Lung (tissue), 12 donors: ENCODE data around the gene CABLES1. TPM values are rescaled to one million over a fixed set of nuclear protein-coding genes. Genes with fewer than 3 reads are reported as not detected.
A peak's percentile ranks its signal among the peaks of the same experiment; 100 is the strongest.

ENCODE experiments used
- ATAC-seq: fragments of 200-7000 bp; cut with Tn5 transposase; one replicate; pipeline ENCODE4 v1.9.1; 2020; ENCODE audit warnings: moderate number of reproducible peaks; ENCODE audit not compliant: insufficient read depth, low FRiP score
- DNase-seq, 3 donors: peaks; one replicate each; pipeline ENCODE4 v3.0.0-alpha.2; 2013 to 2017
- H3K27ac ChIP-seq, 2 donors: one replicate each; pipeline ENCODE4 v1.5.1; 2013; ENCODE audit warnings: mild to moderate bottlenecking in 2 of 2, moderate library complexity in 2 of 2, control low read depth in 1 of 2, inconsistent platforms in 1 of 2, low read depth in 1 of 2, low read length in 1 of 2
- H3K27me3 ChIP-seq, 3 donors: one replicate each; pipeline ENCODE4 v1.5.1; 2013; ENCODE audit warnings: low read length in 2 of 3; ENCODE audit not compliant: control insufficient read depth in 3 of 3, insufficient read depth in 3 of 3
- H3K36me3 ChIP-seq, 4 donors: one replicate each; pipeline ENCODE4 v1.5.1; 2013; ENCODE audit warnings: low read length in 4 of 4, mild to moderate bottlenecking in 1 of 4, moderate library complexity in 1 of 4; ENCODE audit not compliant: control insufficient read depth in 4 of 4, insufficient read depth in 4 of 4
- H3K4me1 ChIP-seq, 5 donors: one replicate each; pipeline ENCODE4 v1.5.1; 2013; ENCODE audit warnings: low read length in 5 of 5, mild to moderate bottlenecking in 2 of 5, moderate library complexity in 1 of 5; ENCODE audit not compliant: control insufficient read depth in 5 of 5, insufficient read depth in 5 of 5
- H3K4me3 ChIP-seq: one replicate; pipeline ENCODE4 v1.5.1; 2013; ENCODE audit warnings: mild to moderate bottlenecking, control low read depth, moderate library complexity
- H3K9ac ChIP-seq, 2 donors: one replicate each; pipeline ENCODE4 v1.5.1; 2013; ENCODE audit warnings: low read length in 2 of 2, control low read depth in 1 of 2; ENCODE audit not compliant: insufficient read depth in 1 of 2
- H3K9me3 ChIP-seq, 4 donors: one replicate each; pipeline ENCODE4 v1.5.1; 2013; ENCODE audit warnings: low read length in 3 of 4, mild to moderate bottlenecking in 1 of 4, moderate library complexity in 1 of 4; ENCODE audit not compliant: control insufficient read depth in 4 of 4, insufficient read depth in 3 of 4
- WGBS, 2 donors: extraction: QIAGEN DNeasy Blood & Tissue Kit; methylation state at CpG; one replicate each; pipeline ENCODE4 v1.1.7; 2013; 5-methylcytosine and 5-hydroxymethylcytosine counted together
- polyA plus RNA-seq, 2 donors: library from polyadenylated mRNA; stranded (reverse); fragments of 200-250 nt; gene quantifications; one replicate each; pipeline ENCODE4 v1.2.1, GENCODE V29; 2013
- total RNA-seq, 2 donors: library from RNA; depleted of rRNA in 1 of 2; stranded (reverse); fragments of >200 nt in 1 of 2; gene quantifications; one replicate each; pipeline ENCODE4 v1.2.1, GENCODE V29; 2014 to 2021
- TF ChIP-seq, protein P1 (sequence below): IDR thresholded peaks from 2 replicates; pipeline ENCODE4 v1.5.1; 2012; ENCODE audit warnings: mild to moderate bottlenecking; ENCODE audit errors: control extremely low read depth, extremely low read depth
- donor health status: control.
- donor health status: control.
- donor health status: Bipolar disorder and iron deficiency.
- donor health status: healthy.
- donor health status: DM: yes; HTN: yes; CAD: no.

The CABLES1 gene
- total and polyA plus RNA-seq, 4 donors = 4.2 to 32.6 (median 14.7) TPM

DNA sequence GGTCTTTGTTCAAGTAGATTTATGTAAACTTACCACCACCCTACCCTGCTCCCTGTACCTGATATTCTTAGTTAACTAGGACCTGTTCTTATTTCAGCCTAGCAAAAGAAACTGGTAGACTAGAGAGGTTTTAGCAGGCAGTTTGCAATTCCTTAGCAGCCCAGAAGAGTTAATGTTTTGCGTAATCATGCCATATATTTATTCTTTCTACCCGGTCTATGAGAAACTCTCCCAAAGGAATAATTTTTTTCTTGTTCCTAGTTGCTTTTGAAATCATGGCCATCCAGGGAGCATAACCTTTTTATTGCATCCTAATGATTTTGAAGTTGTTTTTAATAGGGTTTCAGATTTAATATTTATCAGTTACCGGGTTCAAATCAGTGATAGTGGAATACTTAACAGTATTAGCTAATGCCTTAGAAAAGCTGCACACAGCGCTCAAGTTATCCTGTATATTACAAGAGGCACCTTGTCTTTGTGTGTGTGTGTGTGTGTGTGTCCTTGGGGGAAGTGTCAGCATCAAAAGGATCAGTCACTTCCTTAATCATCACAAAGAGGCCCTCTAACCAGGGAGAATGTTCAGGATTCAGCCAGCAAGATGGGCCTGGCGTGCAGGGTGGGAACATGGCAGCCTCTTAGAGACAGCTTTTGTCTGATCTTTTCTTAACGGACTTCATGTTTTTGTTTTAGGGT is 52.9 kb downstream of the CABLES1 start:
- 82 to 86% methylated on average over 6 of the region's 6 CpGs for WGBS, 2 donors
- no peak overlapping the region for H3K4me3 ChIP-seq
- ATAC-seq = no peak
- H3K4me1 ChIP-seq = peaks cover 0 to 18% (median 12%) of the 10 kb centered on the region in 5 donors
- no peak overlapping the region for H3K9ac ChIP-seq
- no peaks in the 10 kb centered on the region for H3K9me3 ChIP-seq
- no peaks in the 10 kb centered on the region for H3K36me3 ChIP-seq
- H3K27me3 ChIP-seq = no peaks in the 10 kb centered on the region
- no peak for DNase-seq
- TF ChIP-seq, protein P1, sequence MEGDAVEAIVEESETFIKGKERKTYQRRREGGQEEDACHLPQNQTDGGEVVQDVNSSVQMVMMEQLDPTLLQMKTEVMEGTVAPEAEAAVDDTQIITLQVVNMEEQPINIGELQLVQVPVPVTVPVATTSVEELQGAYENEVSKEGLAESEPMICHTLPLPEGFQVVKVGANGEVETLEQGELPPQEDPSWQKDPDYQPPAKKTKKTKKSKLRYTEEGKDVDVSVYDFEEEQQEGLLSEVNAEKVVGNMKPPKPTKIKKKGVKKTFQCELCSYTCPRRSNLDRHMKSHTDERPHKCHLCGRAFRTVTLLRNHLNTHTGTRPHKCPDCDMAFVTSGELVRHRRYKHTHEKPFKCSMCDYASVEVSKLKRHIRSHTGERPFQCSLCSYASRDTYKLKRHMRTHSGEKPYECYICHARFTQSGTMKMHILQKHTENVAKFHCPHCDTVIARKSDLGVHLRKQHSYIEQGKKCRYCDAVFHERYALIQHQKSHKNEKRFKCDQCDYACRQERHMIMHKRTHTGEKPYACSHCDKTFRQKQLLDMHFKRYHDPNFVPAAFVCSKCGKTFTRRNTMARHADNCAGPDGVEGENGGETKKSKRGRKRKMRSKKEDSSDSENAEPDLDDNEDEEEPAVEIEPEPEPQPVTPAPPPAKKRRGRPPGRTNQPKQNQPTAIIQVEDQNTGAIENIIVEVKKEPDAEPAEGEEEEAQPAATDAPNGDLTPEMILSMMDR = no peak
- no peak overlapping the region for H3K27ac ChIP-seq

DNA sequence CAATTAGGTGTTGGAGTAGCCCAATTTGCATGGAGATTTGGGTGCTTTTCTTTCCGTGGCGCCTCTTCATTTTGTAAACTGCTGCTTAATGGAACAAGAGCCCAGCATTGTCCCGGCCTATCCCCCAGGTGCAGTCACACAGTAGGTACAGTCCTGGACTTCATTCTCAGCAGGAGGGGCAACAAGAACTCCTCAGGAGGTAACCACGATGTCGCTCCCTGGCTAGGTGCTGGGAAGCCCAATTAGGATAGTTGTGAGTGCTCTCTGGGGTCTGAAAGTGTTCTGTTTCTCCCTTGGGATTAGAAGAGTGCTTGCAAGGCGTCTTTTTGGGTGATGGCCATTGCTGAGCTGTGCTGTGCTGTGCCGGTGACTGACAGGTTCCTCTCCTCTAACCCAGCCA is 53.8 kb downstream of the CABLES1 start:
- Histone ChIP-seq H3K36me3 (no peaks in the 10 kb centered on the region), H3K4me1 (peaks cover 0 to 21% (median 19%) of the 10 kb centered on the region in 5 donors), H3K9ac (no peak overlapping the region), H3K9me3 (no peaks in the 10 kb centered on the region), H3K4me3 (no peak overlapping the region), H3K27me3 (no peaks in the 10 kb centered on the region), H3K27ac (no peak overlapping the region)
- DNase-seq (no peak), ATAC-seq (no peak)
- WGBS, 2 donors = 86 to 96% methylated on average over 7 of the region's 7 CpGs
- TF ChIP-seq, protein P1 = no peak

DNA sequence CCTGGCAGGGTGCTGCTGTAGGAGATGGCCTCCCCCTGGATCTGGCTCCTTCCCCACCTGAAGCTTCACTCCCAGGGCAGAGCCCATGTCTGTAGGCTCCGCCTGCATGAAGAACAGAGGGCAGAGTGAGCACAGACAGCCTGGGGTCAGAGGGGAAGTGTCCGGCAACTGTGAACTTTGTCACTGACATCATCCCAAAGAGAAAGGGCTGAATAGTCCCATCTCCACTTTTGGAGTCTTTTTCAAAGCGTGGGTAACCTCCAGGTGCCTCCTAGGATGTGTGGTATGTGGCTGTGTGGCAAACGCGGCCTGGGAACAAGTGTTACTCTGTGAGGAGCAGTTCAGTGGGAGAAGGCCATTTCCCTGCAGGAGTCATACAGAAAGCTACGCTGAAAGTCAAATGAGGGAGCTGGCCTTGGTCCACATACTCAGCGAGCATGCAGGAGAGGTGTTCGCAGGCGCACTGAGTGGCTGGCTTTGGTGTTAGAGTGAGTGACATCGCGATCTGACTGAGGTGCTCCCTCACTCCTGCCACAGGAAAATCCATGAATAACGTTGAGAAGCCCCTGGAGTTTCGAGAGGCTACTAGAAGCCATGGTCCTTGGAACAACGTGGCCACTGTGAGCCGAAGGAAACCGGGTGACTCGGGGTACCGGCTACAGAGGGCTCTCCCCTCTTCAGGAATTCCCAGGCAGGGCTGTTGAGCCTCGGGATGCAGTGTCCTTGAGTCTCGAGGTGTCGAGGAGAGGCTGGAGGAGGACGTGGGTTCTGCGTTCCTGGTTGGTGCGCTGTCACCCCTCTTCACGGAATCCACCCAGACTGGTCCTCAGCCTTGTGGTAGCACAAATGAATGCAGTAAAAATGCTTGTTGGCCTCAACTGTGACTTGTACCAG is 54.7 kb downstream of the CABLES1 start:
- Histone ChIP-seq H3K4me3 (no peak overlapping the region), H3K9ac (no peak overlapping the region), H3K4me1 (peaks cover 0 to 30% (median 25%) of the 10 kb centered on the region in 5 donors), H3K9me3 (no peaks in the 10 kb centered on the region), H3K27me3 (no peaks in the 10 kb centered on the region), H3K27ac (peak overlapping the region in 1 of 2 donors; percentile 65), H3K36me3 (no peaks in the 10 kb centered on the region)
- WGBS, 2 donors = 72 to 91% methylated on average over 25 of the region's 25 CpGs
- ATAC-seq (peak; percentile 68), DNase-seq (peak; percentile 18 to 71 (median 46))
- TF ChIP-seq, protein P1 = no peak
